VCaP (cell line): Measurements from ENCODE around the gene PLOD1.

Experiments
- H3K27ac ChIP-seq: fragments of 450-650 bp; 2 replicates; pipeline ENCODE4 v1.5.1; 2017
- CTCF ChIP-seq: fragments of 450-650 bp; conservative IDR thresholded peaks from 2 replicates; pipeline ENCODE4 v1.5.1; 2017; ENCODE audit warnings: mild to moderate bottlenecking, moderate library complexity

The PLOD1 gene

GRCh38 chr1:11919621-11920020 lies 14.9 kb upstream of the PLOD1 start:
- no peak overlapping the region for H3K27ac ChIP-seq
- TF ChIP-seq CTCF, result no peak

- H3K27ac ChIP-seq, result no peak overlapping the region
- no peak for TF ChIP-seq CTCF
Observed at GRCh38 chr1:11920239-11920903, 14.1 kb upstream of the PLOD1 start.

- no peak overlapping the region for H3K27ac ChIP-seq
- TF ChIP-seq CTCF, result no peak
Observed at GRCh38 chr1:11921022-11921421, 13.5 kb upstream of the PLOD1 start.

GRCh38 chr1:11923069-11923826 lies 11.3 kb upstream of the PLOD1 start:
- H3K27ac ChIP-seq, result no peak overlapping the region
- TF ChIP-seq CTCF, result no peak

GRCh38 chr1:11923827-11924113 lies 10.7 kb upstream of the PLOD1 start:
- H3K27ac ChIP-seq, result no peak overlapping the region
- TF ChIP-seq CTCF, result no peak

- TF ChIP-seq CTCF, result no peak
- H3K27ac ChIP-seq, result peak overlapping the region; percentile 46; the same call in 1 of the 2 replicates
Observed at GRCh38 chr1:11924334-11925195, 10.0 kb upstream of the PLOD1 start.

GRCh38 chr1:11925196-11925937 lies 9.2 kb upstream of the PLOD1 start:
- peak overlapping the region; percentile 62; the same call in 1 of the 2 replicates for H3K27ac ChIP-seq
